HG03139 (cell line): ENCODE data around the gene HNRNPLL.
"Not testable (repeated sequence)": the region's sequence is repeated elsewhere in the genome, so short reads cannot be mapped to it uniquely, and the experiment has no call there.

Experiments
- ATAC-seq: cut with Tn5 transposase; IDR thresholded peaks from one replicate; pipeline ENCODE4 v1.9.1; 2021; ENCODE audit not compliant: unreplicated experiment

Gene HNRNPLL

DNA sequence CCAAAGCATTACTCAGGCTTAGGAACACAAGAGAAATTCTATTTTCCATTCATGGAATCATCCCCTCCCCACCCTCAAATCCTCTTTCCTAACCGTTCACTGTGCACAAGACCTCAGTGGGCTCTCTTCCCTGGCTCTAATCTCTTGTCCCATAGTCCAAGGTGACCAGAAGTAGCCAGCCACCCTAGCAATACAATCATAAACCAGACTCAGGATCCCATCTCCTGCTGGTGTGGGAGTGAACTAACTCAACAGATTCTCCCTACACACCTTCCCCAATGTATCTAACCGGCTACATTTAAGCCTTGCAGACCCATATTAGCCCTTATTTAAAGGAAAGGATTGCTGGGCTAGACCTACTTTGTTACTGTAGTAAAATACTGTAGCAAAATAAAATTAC lies 45.5 kb downstream of the HNRNPLL start:
- no peak for ATAC-seq

DNA sequence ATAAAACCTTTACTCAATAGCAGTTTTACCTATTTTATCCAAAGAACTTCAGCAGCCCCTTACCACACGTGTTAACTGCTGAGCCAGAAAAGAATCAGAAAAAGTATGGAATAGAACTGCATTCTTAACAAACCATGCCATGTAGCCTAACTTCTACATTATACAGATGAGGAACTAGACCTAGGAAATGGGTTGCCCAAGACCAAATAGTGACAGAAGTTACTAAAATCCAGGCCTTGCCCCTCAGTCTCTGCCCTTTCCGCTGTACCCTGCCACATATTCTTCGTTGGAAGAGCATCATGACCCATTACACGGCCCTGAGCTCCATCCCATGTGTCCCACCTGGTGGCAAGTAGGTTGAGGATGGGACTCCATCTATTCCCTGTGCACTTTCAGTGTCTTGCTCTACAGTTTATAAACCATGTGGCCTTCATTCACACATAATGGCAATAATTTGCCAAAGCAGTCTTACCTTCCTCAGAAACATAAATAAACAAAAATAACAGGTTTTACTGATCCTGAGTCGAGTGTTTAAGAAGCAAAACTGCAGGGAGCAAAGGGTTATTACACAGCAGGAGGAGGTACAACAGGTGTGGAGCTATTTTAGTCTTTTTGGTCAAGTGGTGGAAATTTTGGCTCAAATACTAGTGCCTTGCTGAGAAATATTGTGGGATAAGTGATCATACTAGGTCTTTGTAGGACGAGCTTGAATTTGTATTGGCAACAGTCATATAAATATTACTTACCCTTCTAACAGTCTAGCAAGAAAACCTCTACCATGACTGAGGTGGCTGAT lies 46.5 kb downstream of the HNRNPLL start:
- no peak for ATAC-seq

DNA sequence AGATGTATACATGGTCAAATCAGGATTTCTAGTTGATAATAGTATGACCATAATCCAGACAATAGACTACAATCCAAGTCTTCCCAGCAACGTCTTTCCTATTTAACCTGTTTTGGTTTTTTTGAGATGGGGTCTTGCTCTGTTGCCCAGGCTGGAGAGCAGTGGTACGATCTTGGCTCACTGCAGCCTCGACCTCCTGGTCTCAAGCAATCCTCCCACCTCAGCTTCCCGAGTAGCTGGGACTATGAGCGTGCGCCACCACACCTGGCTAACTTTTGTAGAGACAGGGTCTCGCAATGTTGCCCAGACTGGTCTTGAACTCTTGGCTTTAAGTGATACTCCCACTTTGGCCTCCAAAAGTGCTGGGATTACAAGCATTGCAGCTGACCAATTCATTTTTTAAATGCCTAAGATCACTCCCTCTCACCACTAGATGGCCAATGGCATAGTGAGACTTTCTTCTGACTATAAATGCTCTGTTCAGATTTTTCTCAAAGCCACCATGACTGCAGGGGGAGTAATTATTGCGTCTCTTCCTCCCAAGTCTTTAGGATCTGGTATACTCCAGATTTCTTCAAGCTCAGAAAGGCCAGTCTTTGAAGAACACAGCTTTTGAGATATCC lies 47.6 kb downstream of the HNRNPLL start:
- no peak for ATAC-seq

DNA sequence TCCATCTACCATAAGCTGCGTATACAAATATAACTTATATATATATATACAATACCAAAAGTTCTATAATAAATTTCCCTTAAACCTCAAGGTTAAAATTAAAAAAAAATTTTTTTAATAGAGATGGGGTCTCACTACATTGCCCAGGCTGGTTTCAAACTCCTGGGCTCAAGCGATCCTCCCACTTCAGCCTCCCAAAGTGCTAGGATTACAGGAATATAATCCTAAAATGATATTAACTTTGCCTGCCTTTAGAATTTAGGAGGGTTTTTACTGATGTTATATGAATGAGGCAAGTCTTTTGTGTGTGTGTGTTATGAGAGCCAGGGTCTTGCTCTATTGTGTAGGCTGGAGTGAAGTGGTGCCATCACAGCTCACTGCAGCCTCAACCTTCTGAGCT lies 49.2 kb downstream of the HNRNPLL start:
- no peak for ATAC-seq

DNA sequence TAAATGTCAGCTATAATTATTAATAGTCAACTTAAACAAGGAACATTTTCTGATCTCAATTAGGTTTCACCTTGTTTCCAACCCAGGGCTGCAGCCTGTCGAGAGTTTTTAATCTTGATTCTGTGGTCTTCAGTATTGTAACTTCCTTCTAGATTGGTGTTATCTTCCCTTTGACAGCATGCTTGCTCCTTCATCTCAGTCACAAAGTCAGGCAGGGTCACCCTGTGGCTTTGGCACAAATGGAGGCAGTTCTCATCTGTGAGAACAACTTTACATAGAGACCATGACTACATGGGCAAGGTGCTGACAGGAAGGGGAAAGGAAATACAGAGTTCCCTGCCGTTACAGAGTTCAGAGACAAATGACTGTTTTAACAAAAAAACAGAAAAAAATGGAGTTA lies 50.5 kb downstream of the HNRNPLL start:
- ATAC-seq, result no peak

DNA sequence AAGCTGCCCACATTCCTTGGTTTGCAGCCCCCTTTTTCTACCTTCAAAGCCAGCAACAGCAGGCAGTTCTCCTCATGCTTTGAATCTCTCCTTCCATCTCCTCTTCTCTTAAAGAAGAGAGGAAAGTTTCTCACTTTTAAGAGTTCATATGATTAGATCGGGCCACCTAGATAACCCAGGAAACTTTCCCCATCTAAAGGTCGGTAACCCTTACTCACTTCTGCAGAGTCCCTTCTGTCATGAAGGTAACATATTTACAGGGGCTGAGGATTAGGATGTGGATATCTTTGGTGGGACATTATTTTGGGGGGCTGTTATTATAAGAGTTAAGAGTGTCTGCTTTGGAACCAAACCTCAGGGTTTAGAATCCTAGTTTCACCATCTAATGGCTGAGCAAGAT lies 51.0 kb downstream of the HNRNPLL start:
- ATAC-seq, result no peak

DNA sequence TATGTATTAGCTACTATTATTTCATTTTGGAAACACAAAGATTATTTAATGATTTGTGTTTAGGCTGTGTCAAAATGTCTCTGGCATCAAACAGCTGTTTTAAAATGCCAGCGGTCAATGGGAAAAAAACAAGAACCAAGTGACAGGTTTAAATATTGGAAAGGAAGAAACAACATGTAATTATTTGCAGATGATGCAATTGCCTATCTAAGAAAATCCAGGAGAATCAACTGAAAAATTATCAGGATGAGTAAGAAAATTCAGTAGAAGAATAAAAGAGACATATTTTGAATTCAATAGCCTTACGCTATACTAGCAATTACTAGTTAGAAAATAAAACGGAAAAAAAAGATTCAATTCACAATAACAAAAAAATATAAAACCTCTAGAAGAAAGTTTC lies 51.6 kb downstream of the HNRNPLL start:
- no peak for ATAC-seq

DNA sequence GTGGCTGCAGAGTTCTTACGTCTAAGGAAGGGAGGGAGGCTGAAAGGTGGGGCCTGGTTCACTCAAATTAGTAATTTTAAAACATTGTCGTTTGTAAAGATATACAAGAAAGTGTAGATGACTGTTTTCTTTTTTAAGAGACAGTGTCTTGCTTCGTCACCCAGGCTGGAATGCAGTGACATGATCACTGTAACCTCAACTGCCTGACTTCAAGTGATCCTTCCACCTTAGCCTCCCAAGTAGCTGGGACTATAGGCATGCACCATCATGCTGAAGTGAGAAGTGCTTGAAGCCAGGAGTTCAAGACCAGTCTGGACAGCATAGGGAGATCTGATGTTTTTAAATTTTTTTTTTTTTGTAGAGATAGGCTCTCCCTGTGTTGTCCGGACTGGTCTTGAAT lies 52.9 kb downstream of the HNRNPLL start:
- ATAC-seq, result no peak

DNA sequence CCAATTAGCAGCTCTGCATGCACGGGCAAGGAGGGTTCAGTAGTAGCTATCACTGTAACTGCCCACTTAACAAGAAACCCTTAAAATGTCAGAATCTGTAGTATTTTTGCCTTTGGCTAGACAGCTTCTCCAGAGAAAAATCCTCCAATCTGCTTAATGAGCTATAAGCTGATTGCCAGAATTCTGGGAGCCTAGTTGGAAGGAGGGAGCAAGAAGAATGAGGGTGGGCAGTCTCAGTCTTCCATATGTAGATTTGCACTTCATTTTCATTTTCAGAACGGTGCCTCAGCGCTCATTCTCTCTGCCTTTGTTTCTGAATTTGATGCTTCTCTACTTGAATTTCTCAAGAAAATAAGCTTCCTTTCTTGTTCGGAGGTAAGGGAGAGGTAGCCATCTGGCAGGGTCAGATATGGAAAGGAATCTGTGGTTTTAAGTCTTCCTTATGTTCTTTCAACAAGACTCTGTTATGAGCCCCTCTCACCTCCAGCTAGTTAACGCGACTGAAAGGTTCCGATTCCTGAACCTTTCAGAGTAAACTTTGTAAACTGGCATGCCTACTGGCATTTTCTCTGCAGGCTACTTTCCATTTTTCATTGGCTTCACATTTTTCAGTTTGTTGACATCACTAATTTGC lies 53.5 kb downstream of the HNRNPLL start:
- ATAC-seq, result no peak

DNA sequence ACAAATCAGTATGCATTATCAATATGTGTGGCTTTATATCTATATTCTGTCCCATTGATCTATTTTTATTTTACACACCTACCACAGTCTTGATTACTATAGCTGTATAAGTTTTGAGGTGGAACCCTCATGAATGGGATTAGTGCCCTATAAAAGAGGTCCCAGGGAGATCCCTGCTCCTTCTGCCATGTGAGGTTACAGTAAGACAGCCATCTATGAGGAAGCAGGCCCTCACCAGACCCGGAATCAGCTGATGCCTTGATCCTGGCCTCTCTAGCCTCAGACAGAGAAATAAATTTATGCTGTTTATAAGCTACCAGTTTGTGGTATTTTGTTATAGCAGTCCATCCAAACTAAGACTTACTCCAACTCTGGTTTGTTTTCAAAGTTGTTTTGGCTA lies 54.9 kb downstream of the HNRNPLL start:
- ATAC-seq, result no peak

DNA sequence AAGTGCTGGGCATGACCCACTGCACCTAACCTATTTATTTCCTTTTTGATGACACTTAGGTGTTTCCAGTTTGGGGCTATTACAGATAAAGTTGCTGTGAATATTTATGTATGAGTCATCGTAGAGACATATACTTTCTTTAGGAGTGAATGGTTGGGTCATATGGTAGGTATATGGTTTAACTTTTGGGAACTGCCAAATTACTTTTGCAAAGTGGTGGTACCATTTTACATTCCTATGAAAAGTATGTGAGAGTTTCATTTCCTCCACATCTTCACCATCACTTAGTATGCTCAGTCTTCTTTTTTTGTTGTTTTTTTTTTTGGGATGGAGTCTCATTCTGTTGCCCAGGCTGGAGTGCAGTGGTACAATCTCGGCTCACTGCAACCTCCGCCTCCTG lies 56.1 kb downstream of the HNRNPLL start:
- no peak for ATAC-seq

DNA sequence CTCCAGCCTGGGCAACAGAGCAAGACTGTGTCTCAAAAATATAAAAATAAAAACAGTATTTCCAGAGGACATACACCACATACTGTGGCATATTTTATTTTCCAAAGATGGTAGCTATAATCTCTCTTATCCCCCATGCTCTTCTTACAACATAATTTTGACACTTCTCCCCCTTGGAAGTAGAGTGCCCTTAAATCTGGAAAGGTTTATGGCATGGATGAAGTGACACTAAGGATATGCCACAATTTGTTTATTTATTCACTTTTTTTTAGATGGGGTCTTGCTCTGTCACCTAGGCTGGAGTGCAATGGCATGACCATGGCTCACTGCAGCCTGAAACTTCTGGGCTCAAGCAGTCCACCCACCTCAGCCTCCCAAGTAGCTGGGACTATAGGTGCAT lies 56.7 kb downstream of the HNRNPLL start:
- ATAC-seq, result no peak

DNA sequence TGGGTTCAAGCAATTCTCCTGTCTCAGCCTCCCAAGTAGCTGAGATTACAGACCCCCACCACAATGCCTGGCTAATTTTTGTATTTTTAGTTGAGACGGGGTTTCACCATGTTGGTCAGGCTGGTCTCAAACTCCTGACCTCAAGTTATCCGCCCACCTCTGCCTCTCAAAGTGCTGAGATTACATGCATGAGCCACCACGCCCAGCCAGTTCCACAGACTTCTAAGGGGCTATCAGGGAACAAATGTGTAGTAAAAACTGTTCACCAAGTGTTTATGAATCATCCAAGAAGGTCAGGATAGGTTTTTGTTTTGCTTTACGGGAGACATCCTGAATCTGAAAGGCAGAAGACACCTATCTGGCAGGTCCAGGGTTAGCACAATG lies 60.5 kb downstream of the HNRNPLL start:
- not testable (repeated sequence) for ATAC-seq

DNA sequence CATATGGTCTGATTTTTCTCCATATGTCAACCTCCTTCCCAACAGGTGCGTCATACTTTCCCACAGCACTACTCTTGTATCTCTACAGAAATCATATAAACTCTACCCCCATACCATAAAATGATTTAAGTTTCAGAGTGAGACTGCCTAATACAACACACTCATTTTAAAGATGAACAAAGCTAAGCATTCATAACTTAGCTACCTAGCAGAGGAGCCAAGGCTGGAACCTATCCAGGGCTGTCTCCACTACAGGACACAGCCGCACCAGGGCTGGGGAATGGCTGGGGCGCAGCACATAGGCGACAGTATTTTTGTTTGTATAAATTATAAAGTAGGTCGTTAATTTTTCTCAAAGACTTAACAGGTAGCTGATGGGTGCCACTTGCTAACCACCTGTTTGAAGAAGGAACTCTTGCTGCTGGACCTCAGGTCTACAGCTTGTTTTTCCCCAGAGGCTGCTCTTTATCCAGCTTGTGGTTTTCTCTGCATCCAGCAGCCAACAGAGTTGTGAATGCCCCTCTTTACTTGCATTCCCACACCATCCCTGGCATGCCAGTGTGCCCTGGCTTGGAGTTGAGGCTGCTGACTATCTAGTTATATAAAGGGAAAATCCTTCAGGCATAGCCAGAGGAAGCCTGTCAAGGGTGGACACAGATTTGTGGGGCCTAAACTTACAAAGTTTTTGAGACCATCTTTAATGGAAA lies 62.0 kb downstream of the HNRNPLL start:
- no peak for ATAC-seq

DNA sequence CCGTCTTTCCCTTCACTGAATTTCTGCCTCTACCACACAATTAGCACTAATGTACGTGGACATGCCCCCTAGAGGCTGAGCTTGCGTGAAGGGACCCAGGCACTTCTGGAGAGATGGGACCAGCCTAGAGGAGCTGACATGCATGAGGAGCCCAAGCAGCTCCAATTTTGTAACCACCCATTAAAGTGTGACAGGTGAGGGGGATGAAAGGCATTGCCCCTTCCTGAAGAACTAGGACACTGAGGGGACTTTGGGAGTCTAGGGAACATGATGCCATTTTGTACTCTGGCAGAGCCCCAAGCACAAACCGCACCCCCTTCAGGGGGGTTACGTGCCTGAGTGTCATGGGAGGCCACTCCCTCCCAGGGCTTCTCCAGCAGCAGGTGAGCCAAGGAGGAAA lies 63.6 kb downstream of the HNRNPLL start:
- no peak for ATAC-seq

DNA sequence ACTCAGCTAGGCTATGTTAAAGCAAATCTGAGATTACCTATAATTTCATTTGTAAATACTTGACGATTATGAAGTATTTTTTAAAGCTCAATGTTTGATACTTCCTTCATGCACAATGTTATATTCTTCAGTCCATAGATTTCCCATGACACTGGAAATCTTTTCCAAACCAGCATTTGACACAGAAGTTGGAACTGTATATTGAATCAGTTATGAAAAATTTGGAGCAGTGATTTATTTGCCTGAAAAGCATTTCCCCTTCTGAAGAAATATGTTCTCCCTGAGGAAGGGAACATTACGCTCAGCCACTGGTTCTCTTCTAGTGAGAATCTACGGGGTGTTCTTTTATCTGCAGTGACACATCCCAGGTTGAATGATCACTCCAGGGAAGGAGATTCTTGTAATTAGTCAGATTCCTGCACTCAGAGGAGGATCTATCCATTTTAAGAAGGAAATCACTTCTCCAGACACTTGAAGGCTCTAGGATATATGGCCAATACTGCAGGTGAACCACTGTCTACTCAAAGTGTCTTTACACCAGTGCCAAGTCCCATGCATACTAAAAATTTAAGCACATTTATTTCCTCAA lies 64.7 kb downstream of the HNRNPLL start:
- no peak for ATAC-seq

DNA sequence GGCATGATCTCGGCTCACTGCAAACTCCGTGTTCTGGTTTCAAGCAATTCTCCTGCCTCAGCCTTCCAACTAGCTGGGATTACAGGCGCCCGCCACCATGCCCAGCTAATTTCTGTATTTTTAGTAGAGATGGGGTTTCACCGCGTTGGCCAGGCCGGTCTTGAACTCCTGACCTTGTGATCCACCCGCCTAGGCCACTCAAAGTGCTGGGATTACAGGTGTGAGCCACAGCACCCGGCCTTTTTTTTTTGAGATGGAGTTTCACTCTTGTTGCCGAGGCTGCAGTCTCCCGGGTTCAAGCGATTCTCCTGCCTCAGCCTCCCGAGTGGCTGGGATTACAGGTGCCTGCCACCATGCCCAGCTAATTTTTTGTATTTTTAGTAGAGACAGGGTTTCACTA lies 65.4 kb downstream of the HNRNPLL start:
- ATAC-seq, result not testable (repeated sequence)

DNA sequence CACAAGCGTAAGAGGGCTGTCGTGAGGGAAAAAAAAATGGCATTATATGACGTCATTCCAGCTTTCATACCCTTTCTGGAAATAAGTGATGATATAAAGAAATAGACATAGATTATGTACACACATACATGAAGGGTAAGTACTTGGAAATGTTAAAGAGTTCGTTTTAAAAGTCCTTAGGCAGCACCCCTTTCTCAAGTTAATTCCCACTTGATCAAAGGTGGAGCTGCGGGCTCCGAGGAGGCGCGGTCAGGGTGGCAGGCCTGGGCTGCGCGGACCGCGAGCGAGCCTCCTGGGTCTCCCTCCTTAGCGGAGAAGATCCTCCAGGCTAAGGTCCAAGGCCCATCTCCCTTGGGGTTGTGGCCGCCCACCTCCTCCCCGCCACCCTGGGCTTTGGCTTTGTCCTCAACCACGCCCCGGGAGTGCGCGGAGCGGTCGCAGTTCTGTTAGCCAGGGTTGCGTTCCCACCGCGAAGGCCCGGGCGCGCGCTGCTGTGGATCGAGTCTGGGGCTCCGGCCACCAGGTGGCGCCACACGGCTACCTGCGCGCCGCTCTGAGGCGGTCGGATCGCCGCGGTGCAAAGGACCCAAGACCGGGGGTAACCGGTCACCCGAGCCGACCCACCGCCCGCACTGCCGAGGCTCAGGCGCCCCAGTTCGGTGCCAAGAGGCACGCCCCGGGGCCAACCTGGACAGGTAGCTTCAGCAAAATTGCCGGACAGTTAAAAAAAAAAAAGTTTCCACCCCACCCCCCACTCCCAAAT lies 66.8 kb downstream of the HNRNPLL start:
- ATAC-seq, result peak; percentile 46

DNA sequence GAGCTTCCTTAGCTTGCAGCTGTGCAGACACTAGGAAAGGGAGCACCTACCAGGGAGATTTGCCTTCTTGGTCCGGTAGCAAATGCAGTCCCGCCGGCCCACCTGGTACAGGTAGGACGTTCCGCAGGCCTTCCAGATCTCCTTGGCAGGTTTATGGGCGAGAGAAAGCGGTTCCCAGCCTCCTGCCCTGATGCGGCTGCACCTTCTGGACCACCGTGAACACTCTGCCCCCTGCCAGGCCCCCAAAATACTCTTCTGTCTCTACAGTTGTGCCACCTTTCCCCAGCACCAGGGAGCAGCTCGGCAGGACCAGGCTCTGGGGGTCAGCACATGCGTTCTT lies 67.4 kb downstream of the HNRNPLL start:
- ATAC-seq, result no peak

DNA sequence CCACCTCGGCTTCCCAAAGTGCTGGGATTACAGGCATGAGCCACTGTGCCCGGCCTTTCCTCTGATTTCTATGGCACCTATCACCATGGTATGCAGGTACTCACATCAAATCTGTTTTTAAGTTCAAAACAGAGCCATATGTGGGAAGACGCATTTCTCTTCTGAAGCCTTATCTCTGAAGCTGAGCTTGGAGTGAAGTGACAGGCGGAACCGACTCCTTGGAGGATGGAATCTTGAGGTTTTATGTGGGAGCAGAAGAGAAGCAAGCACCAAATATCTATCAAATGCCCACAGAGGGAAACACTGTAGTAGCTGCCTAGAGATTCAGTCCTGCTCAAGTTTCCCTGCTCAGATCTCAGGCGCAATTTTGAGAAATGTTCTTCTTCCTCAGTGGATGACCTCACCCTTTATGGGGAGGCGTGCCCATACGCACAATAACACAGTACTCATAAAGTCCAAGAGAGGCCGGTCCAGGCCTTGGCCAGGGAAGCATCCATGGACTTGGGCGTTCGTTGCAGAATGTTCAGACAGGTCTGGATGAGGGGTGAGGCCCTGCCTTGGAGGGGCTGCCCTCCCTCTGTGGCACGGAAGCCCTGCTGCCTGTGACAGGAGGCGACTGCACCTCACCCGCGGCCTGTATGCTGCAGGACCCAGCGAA lies 67.9 kb downstream of the HNRNPLL start:
- no peak for ATAC-seq
